Rectal smooth muscle tissue (tissue), 1 donor: ENCODE measurements around the gene TM7SF2.
"Not testable (repeated sequence)": the region's sequence is repeated elsewhere in the genome, so short reads cannot be mapped to it uniquely, and the experiment has no call there.

Experiments used
- H3K27ac ChIP-seq: one replicate; pipeline ENCODE4 v1.7.0; 2013; ENCODE audit warnings: low read depth, low read length, inconsistent platforms
- H3K27me3 ChIP-seq: one replicate; pipeline ENCODE4 v1.7.0; 2013; ENCODE audit warnings: low read length; ENCODE audit not compliant: control insufficient read depth, insufficient read depth
- H3K36me3 ChIP-seq: one replicate; pipeline ENCODE4 v1.7.0; 2013; ENCODE audit warnings: low read length; ENCODE audit not compliant: control insufficient read depth, insufficient read depth
- H3K4me1 ChIP-seq: one replicate; pipeline ENCODE4 v1.7.0; 2013; ENCODE audit warnings: low read length; ENCODE audit not compliant: control insufficient read depth, insufficient read depth
- H3K4me3 ChIP-seq: one replicate; pipeline ENCODE4 v1.7.0; 2013; ENCODE audit warnings: low read length
- H3K9ac ChIP-seq: one replicate; pipeline ENCODE4 v1.7.0; 2013; ENCODE audit warnings: low read length

TM7SF2 gene

GRCh38 chr11:65118891-65119669, 7.4 kb downstream of the TM7SF2 start:
- H3K4me3 ChIP-seq, H3K9ac ChIP-seq, H3K27me3 ChIP-seq, H3K36me3 ChIP-seq, H3K27ac ChIP-seq: not testable (repeated sequence)
- H3K4me1 ChIP-seq, result peaks cover 14% of the 10 kb centered on the region

GRCh38 chr11:65119670-65119995, 8.0 kb downstream of the TM7SF2 start:
- H3K27ac ChIP-seq, result no peak overlapping the region
- H3K4me1 ChIP-seq, result peaks cover 14% of the 10 kb centered on the region
- H3K4me3 ChIP-seq, result no peak overlapping the region
- no peaks in the 10 kb centered on the region for H3K27me3 ChIP-seq
- no peak overlapping the region for H3K9ac ChIP-seq
- H3K36me3 ChIP-seq, result peaks cover 11% of the 10 kb centered on the region

- peaks cover 14% of the 10 kb centered on the region for H3K4me1 ChIP-seq
- H3K27me3 ChIP-seq, result no peaks in the 10 kb centered on the region
- H3K27ac ChIP-seq, result peak overlapping the region; percentile 93
- H3K9ac ChIP-seq, result no peak overlapping the region
- H3K36me3 ChIP-seq, result peaks cover 18% of the 10 kb centered on the region
- H3K4me3 ChIP-seq, result peak overlapping the region; percentile 82
Observed at GRCh38 chr11:65120831-65121230, 9.2 kb downstream of the TM7SF2 start.

- H3K4me3 ChIP-seq, result peak overlapping the region; percentile 82
- H3K9ac ChIP-seq, result peak overlapping the region; percentile 80
- H3K4me1 ChIP-seq, result peaks cover 12% of the 10 kb centered on the region
- H3K36me3 ChIP-seq, result peaks cover 21% of the 10 kb centered on the region
- peak overlapping the region; percentile 93 for H3K27ac ChIP-seq
- no peaks in the 10 kb centered on the region for H3K27me3 ChIP-seq
Observed at GRCh38 chr11:65121447-65121864, 9.8 kb downstream of the TM7SF2 start.

- peak within 1 kb of the TSS; percentile 93 for H3K27ac ChIP-seq
- H3K36me3 ChIP-seq, result peaks cover 26% of the 10 kb centered on the region
- H3K4me3 ChIP-seq, result peak within 1 kb of the TSS; percentile 82
- H3K9ac ChIP-seq, result peak within 1 kb of the TSS; percentile 92
- H3K4me1 ChIP-seq, result peaks cover 7% of the 10 kb centered on the region
- no peaks in the 10 kb centered on the region for H3K27me3 ChIP-seq
Observed at GRCh38 chr11:65121865-65122696, 10.4 kb downstream of the TM7SF2 start, which contains the start of the genes FAU and MRPL49. FAU (minus strand) TSS chr11:65122134; CDS start chr11:65121813, 321 bp downstream. MRPL49 (plus strand) TSS chr11:65122321; CDS start chr11:65122347, 26 bp downstream.

- H3K27ac ChIP-seq, result no peak overlapping the region
- no peaks in the 10 kb centered on the region for H3K27me3 ChIP-seq
- no peak overlapping the region for H3K9ac ChIP-seq
- no peak overlapping the region for H3K4me3 ChIP-seq
- H3K36me3 ChIP-seq, result peaks cover 45% of the 10 kb centered on the region
- H3K4me1 ChIP-seq, result peaks cover 7% of the 10 kb centered on the region
Observed at GRCh38 chr11:65124480-65125196, 13.0 kb downstream of the TM7SF2 start.

GRCh38 chr11:65125197-65126056, 13.8 kb downstream of the TM7SF2 start:
- no peak overlapping the region for H3K9ac ChIP-seq
- peaks cover 48% of the 10 kb centered on the region for H3K36me3 ChIP-seq
- H3K27ac ChIP-seq, result no peak overlapping the region
- H3K4me1 ChIP-seq, result peaks cover 7% of the 10 kb centered on the region
- H3K27me3 ChIP-seq, result no peaks in the 10 kb centered on the region
- H3K4me3 ChIP-seq, result no peak overlapping the region

GRCh38 chr11:65126624-65127274, 15.1 kb downstream of the TM7SF2 start:
- H3K36me3 ChIP-seq, result peaks cover 54% of the 10 kb centered on the region
- no peak overlapping the region for H3K9ac ChIP-seq
- H3K4me1 ChIP-seq, result no peaks in the 10 kb centered on the region
- no peak overlapping the region for H3K4me3 ChIP-seq
- no peaks in the 10 kb centered on the region for H3K27me3 ChIP-seq
- no peak overlapping the region for H3K27ac ChIP-seq

GRCh38 chr11:65127473-65128181, 16.0 kb downstream of the TM7SF2 start:
- Histone ChIP-seq H3K27me3 (no peaks in the 10 kb centered on the region), H3K36me3 (peaks cover 62% of the 10 kb centered on the region), H3K27ac (no peak overlapping the region), H3K9ac (no peak overlapping the region), H3K4me3 (no peak overlapping the region), H3K4me1 (no peaks in the 10 kb centered on the region)

GRCh38 chr11:65128182-65129145, 16.8 kb downstream of the TM7SF2 start:
- no peaks in the 10 kb centered on the region for H3K27me3 ChIP-seq
- no peak overlapping the region for H3K4me3 ChIP-seq
- H3K36me3 ChIP-seq, result peaks cover 67% of the 10 kb centered on the region
- H3K4me1 ChIP-seq, result peaks cover 6% of the 10 kb centered on the region
- H3K27ac ChIP-seq, result no peak overlapping the region
- H3K9ac ChIP-seq, result no peak overlapping the region
